ENCODE measurements around the gene WDSUB1.

Gene WDSUB1, protein sequence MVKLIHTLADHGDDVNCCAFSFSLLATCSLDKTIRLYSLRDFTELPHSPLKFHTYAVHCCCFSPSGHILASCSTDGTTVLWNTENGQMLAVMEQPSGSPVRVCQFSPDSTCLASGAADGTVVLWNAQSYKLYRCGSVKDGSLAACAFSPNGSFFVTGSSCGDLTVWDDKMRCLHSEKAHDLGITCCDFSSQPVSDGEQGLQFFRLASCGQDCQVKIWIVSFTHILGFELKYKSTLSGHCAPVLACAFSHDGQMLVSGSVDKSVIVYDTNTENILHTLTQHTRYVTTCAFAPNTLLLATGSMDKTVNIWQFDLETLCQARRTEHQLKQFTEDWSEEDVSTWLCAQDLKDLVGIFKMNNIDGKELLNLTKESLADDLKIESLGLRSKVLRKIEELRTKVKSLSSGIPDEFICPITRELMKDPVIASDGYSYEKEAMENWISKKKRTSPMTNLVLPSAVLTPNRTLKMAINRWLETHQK

DNA sequence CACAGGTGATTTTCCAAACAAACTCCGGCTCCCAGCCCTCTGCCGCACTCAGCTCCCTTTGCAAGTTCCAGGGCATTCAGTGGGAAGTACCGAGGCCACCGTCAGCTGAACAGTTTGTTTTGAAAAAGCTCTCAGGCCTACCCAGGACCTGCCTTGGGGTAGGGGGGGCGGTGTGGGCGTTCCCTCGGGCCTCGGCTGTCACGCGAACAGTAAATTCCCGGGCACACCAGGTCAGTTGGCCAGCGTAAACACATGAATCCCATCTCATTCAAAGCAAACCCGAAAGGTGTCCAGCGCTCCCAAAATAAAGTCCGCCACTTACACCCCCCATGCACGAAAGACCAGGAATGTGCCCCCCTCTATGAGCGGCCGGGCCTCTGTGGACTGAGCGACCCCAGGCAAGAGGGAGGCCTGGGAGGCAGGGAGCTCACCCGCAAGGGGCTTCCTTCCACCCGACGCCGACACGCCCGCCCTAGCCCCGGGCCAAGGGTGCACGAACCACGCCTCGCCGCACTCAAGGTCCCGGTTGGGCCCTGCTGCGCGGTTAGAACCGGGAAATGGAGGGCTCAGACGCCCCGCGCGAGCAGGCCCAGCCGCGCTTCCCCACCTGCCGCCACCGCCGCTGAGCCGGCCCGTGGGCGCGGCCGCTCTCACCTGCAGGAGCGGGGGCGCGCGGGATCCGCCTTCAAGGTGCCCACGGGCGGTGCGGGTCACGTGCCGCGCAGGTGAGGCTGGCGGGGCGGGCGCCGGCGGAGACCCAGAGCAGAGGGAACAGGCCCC is at the start of gene WDSUB1:
Gene WDSUB1, minus strand, starts transcription at position 775 of the 780 bp plus-strand sequence. CDS start 3,634 bp downstream, outside the sequence.
- peak; percentile 56 for DNase-seq (ENCODE audit: low read depth, low spot score)

DNA sequence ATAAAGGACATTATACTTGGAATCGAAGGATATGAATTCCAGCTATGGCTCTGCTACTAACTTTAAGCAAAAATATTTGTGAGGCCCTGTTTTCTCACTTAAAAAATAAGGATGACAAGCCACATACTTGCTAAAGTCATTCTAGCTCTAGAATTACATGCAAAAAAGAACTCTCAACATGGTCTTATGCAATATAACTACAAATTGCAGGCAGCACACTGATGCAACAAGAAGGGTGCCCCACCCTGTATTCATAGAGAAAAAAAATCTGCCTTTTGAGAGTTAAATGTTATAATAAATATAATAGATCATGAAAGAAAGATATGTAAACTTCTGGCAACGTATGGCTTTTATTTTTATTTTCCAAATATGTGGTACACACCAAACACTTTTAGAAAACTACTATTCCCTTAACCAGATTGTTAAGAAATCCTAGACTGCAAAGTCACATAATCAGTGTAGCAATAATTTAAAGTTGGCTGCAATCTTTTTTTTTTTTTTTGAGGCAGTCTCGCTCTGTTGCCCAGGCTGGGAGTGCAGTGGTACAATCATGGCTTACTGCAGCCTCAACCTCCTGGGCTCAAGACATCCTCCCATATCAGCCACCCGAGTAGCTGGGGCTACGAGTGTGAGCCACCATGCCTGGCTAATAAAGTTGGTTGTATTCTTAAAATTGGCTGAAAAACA is 40.2 kb upstream of the WDSUB1 start:
- DNase-seq (ENCODE audit: low read depth, low spot score) = peak; percentile 10
- in situ Hi-C loops (cut with HindIII; ENCODE audit: low sequenced_read_pairs) = no loop called here
- no peak overlapping the region for H3K4me3 ChIP-seq (ENCODE audit: low read depth, low read length)
- TF ChIP-seq, protein P1, sequence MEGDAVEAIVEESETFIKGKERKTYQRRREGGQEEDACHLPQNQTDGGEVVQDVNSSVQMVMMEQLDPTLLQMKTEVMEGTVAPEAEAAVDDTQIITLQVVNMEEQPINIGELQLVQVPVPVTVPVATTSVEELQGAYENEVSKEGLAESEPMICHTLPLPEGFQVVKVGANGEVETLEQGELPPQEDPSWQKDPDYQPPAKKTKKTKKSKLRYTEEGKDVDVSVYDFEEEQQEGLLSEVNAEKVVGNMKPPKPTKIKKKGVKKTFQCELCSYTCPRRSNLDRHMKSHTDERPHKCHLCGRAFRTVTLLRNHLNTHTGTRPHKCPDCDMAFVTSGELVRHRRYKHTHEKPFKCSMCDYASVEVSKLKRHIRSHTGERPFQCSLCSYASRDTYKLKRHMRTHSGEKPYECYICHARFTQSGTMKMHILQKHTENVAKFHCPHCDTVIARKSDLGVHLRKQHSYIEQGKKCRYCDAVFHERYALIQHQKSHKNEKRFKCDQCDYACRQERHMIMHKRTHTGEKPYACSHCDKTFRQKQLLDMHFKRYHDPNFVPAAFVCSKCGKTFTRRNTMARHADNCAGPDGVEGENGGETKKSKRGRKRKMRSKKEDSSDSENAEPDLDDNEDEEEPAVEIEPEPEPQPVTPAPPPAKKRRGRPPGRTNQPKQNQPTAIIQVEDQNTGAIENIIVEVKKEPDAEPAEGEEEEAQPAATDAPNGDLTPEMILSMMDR (IDR thresholded peaks at IDR 0.05; ENCODE audit: low read depth, low read length) = no peak

More for the DNA sequence above, at the start of gene WDSUB1:
- in situ Hi-C loops (cut with HindIII; ENCODE audit: low sequenced_read_pairs) = no loop called here
- H3K4me3 ChIP-seq (ENCODE audit: low read depth, low read length) = peak within 1 kb of the TSS; percentile 79
- TF ChIP-seq, protein P1 (IDR thresholded peaks at IDR 0.05; ENCODE audit: low read depth, low read length) = no peak

DNA sequence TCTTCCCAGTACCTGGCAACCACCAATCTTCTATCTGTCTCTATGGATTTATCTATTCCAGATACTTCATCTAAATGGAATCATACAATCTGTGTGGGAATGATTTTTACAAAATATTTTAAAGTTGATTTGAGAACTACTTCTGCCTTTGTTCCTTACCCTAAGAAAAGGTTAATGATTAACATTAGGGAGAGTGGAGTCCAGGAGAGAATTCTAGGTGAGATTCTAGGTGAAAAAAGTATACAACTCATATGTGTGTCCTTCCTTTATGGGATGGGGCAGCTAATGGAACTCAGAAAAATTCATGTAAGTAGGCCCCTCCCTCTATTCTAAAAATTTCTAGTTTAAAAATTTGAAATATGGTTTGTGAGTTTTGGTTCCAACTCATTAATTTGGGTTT is 35.9 kb upstream of the WDSUB1 start:
- no peak overlapping the region for H3K4me3 ChIP-seq (ENCODE audit: low read depth, low read length)
- TF ChIP-seq, protein P1 (IDR thresholded peaks at IDR 0.05; ENCODE audit: low read depth, low read length) = no peak
- in situ Hi-C loops (cut with HindIII; ENCODE audit: low sequenced_read_pairs) = no loop called here
- DNase-seq (ENCODE audit: low read depth, low spot score) = no peak

DNA sequence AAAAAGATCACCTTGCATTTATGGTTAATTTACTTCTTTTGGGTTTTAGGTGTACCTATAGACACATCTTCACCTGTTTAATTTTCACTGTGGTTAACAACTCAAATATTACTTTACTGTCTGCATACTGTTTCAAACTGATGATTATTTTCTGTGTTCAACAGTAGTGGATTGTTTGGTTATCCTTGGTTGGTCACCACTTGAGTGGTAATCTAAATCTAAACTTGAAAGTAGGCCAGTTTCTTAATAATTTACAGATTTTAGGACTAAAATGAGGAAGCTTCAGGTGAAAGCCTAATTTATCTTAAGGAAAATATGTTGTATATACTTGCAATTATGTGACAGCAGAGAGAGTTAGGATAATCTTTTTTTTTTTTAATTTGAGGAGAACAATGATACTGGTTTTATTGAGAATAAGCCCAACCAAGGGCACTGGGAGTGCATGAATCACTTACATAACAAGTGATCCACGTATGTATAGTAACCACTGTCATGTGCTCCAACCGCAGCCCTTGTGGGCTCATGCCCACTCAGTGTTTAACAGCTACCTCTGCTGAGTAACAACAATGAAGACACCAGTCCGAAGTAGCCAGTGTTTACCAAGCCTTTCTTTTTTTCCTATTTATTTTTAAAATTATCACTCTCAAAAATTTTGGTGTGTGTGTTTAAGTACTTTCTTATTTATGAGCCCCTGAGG is 31.0 kb upstream of the WDSUB1 start:
- in situ Hi-C loops (cut with HindIII; ENCODE audit: low sequenced_read_pairs) = no loop called here
- peak; percentile 4 for DNase-seq (ENCODE audit: low read depth, low spot score)
- TF ChIP-seq, protein P1 (IDR thresholded peaks at IDR 0.05; ENCODE audit: low read depth, low read length) = no peak
- no peak overlapping the region for H3K4me3 ChIP-seq (ENCODE audit: low read depth, low read length)

DNA sequence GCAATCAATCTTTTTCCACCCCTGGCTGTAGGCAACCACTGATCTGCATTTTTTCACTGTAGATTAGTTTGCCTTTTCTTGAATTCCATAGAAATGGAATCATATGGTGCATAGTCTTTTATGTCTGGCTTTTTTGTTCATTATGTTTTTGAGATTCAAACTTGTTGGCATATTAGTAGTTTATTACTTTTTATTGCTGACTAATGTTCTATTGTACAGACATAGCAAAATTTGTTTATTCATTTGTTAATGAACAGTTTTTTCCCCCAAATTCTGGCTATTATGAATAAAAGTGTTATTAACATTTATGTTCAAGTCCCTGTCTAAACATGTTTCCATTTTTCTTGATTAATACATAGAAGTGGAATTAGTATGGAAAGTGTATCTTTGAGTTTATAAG is 21.4 kb upstream of the WDSUB1 start:
- in situ Hi-C loops (cut with HindIII; ENCODE audit: low sequenced_read_pairs) = no loop called here
- no peak overlapping the region for H3K4me3 ChIP-seq (ENCODE audit: low read depth, low read length)
- DNase-seq (ENCODE audit: low read depth, low spot score) = no peak
- TF ChIP-seq, protein P1 (IDR thresholded peaks at IDR 0.05; ENCODE audit: low read depth, low read length) = no peak

DNA sequence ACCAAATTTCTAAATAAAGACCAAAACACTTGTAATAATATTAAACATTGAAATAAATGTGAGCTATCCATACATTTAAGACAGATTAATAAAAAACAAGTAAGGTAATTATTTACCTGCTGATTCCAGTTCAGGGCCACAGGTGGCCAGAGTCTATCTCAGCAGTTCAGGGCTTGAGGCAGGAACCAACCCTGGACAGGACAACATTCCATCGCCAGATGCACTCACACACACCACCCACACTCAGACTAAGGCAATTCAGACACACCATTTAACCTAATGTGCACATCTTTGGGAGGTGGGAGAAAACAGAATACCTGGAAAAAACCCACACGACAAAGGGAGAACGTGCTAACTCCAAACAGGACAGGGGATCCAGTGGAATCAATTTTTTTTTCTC is 14.1 kb upstream of the WDSUB1 start:
- in situ Hi-C loops (cut with HindIII; ENCODE audit: low sequenced_read_pairs) = no loop called here
- H3K4me3 ChIP-seq (ENCODE audit: low read depth, low read length) = no peak overlapping the region
- DNase-seq (ENCODE audit: low read depth, low spot score) = no peak
- TF ChIP-seq, protein P1 (IDR thresholded peaks at IDR 0.05; ENCODE audit: low read depth, low read length) = no peak
